Measurements from ENCODE around the gene FGF3. TPM values are rescaled to one million over a fixed set of nuclear protein-coding genes. Genes with fewer than 3 reads are reported as not detected.

The FGF3 gene
- polyA plus RNA-seq, 1 donor (not counting 4 experiments of a cell fraction or from before 2014, with no cell fraction given) = not detected

DNA sequence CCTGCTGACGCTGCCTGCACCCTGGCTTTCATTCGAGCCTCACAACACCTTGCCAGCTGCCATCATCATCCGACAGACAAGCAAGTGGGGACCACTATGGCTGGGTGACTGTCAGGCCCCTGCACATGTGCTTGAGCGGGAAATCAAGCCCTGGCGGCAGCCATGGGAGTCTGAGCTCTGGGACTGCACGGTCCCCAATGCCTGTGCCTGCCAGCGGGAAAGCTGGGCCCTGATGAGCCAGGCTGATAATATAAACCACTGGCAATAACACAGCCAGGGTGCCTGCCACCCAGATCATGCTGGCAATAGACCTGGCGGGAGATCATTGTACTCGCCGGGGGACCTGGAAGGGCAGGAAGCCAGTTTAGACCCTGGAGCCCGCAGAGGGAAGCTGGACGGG lies 2.5 kb downstream of the FGF3 start:
- DNase-seq (ENCODE audit: low read depth, low spot score) (no peak), FAIRE-seq (no peak)
- Histone ChIP-seq H3K4me2 (ENCODE audit: control insufficient read depth, extremely low read depth, insufficient read depth, low read depth, low read length) (no peak overlapping the region), H3K36me3 (ENCODE audit: control insufficient read depth in 2 of 2, extremely low read depth in 1 of 2, insufficient read depth in 2 of 2, low read length in 2 of 2) (no peaks in the 10 kb centered on the region), H3K79me2 (ENCODE audit: control insufficient read depth, insufficient read depth, low read length) (no peaks in the 10 kb centered on the region), H3K27ac (ENCODE audit: control insufficient read depth, insufficient read depth, low read length) (no peak overlapping the region), H3K4me1 (ENCODE audit: control insufficient read depth, extremely low read depth, insufficient read depth, low read length) (no peaks in the 10 kb centered on the region), H3K4me3 (ENCODE audit: control insufficient read depth in 2 of 3, extremely low read depth in 1 of 3, insufficient read depth in 2 of 3, low read depth in 1 of 3, low read length in 3 of 3) (no peak overlapping the region), H3K27me3 (ENCODE audit: control insufficient read depth, extremely low read depth, insufficient read depth, low read length) (peaks cover 65% of the 10 kb centered on the region), H3K9ac (ENCODE audit: control insufficient read depth, extremely low read depth, insufficient read depth, low read length) (no peak overlapping the region), H4K20me1 (ENCODE audit: control insufficient read depth, extremely low read depth, insufficient read depth, low read length) (no peaks in the 10 kb centered on the region), H3K9me3 (ENCODE audit: control insufficient read depth, low read depth, low read length) (no peaks in the 10 kb centered on the region), H2AFZ (ENCODE audit: control insufficient read depth, low read length) (no peak overlapping the region), H3K9me1 (ENCODE audit: control insufficient read depth, extremely low read depth, insufficient read depth, low read length) (no peaks in the 10 kb centered on the region)
- TF ChIP-seq EZH2 (IDR thresholded peaks at IDR 0.05; ENCODE audit: low read length) = no peak
- TF ChIP-seq, protein P1, sequence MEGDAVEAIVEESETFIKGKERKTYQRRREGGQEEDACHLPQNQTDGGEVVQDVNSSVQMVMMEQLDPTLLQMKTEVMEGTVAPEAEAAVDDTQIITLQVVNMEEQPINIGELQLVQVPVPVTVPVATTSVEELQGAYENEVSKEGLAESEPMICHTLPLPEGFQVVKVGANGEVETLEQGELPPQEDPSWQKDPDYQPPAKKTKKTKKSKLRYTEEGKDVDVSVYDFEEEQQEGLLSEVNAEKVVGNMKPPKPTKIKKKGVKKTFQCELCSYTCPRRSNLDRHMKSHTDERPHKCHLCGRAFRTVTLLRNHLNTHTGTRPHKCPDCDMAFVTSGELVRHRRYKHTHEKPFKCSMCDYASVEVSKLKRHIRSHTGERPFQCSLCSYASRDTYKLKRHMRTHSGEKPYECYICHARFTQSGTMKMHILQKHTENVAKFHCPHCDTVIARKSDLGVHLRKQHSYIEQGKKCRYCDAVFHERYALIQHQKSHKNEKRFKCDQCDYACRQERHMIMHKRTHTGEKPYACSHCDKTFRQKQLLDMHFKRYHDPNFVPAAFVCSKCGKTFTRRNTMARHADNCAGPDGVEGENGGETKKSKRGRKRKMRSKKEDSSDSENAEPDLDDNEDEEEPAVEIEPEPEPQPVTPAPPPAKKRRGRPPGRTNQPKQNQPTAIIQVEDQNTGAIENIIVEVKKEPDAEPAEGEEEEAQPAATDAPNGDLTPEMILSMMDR (optimal IDR thresholded peaks at IDR 0.05 in 1 of 3, IDR thresholded peaks at IDR 0.05 in 1 of 3, conservative IDR thresholded peaks at IDR 0.05 in 1 of 3; ENCODE audit: extremely low read depth in 1 of 3, insufficient read depth in 2 of 3, low read length in 3 of 3) = no peak
- dilution Hi-C loops (cut with MboI; ENCODE audit: extremely low pct_ligation_motif_present, low sequenced_read_pairs) = no loop called here

DNA sequence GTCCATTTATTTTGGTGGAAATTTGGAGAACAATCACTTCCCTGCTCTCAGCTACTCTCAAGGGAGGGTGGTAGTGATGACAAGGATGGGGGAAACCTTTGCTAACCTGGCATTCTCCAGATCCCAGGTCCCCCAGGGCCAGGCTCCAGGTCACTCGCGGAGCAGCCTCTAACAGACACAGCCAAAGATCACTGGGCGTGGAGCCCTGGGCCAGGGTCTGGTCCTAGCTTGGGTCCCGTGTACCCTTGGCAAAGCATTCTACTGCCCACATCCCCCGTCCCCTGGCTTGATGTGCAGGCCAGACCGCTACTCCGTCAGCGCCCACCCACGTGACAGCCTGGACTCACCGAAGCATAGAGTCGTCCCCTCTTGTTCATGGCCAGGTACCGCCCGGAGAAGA lies 3.2 kb downstream of the FGF3 start:
- Histone ChIP-seq H3K36me3 (ENCODE audit: control insufficient read depth in 2 of 2, extremely low read depth in 1 of 2, insufficient read depth in 2 of 2, low read length in 2 of 2) (no peaks in the 10 kb centered on the region), H3K9me1 (ENCODE audit: control insufficient read depth, extremely low read depth, insufficient read depth, low read length) (no peaks in the 10 kb centered on the region), H3K4me2 (ENCODE audit: control insufficient read depth, extremely low read depth, insufficient read depth, low read depth, low read length) (no peak overlapping the region), H3K9me3 (ENCODE audit: control insufficient read depth, low read depth, low read length) (no peaks in the 10 kb centered on the region), H3K9ac (ENCODE audit: control insufficient read depth, extremely low read depth, insufficient read depth, low read length) (no peak overlapping the region), H3K27ac (ENCODE audit: control insufficient read depth, insufficient read depth, low read length) (no peak overlapping the region), H3K4me1 (ENCODE audit: control insufficient read depth, extremely low read depth, insufficient read depth, low read length) (no peaks in the 10 kb centered on the region), H2AFZ (ENCODE audit: control insufficient read depth, low read length) (no peak overlapping the region), H3K27me3 (ENCODE audit: control insufficient read depth, extremely low read depth, insufficient read depth, low read length) (peaks cover 58% of the 10 kb centered on the region), H4K20me1 (ENCODE audit: control insufficient read depth, extremely low read depth, insufficient read depth, low read length) (no peaks in the 10 kb centered on the region), H3K4me3 (ENCODE audit: control insufficient read depth in 2 of 3, extremely low read depth in 1 of 3, insufficient read depth in 2 of 3, low read depth in 1 of 3, low read length in 3 of 3) (no peak overlapping the region), H3K79me2 (ENCODE audit: control insufficient read depth, insufficient read depth, low read length) (no peaks in the 10 kb centered on the region)
- TF ChIP-seq EZH2 (IDR thresholded peaks at IDR 0.05; ENCODE audit: low read length) = no peak
- TF ChIP-seq, protein P1 (optimal IDR thresholded peaks at IDR 0.05 in 1 of 3, IDR thresholded peaks at IDR 0.05 in 1 of 3, conservative IDR thresholded peaks at IDR 0.05 in 1 of 3; ENCODE audit: extremely low read depth in 1 of 3, insufficient read depth in 2 of 3, low read length in 3 of 3) = no peak
- dilution Hi-C loops (cut with MboI; ENCODE audit: extremely low pct_ligation_motif_present, low sequenced_read_pairs) = no loop called here
- FAIRE-seq (no peak), DNase-seq (ENCODE audit: low read depth, low spot score) (no peak)
